T-helper 1 cell treated with Interleukin-12 subunit alpha and Interleukin-12 subunit beta and Interleukin-4 antibody, amounts not matched to agents 30 μg/mL and 1 μg/mL, for 36 hours (primary cell): ENCODE measurements around the gene PRRC2B.

Experiments used
- H3K27ac Mint-ChIP-seq: one replicate; pipeline ENCODE4 v1.8.0; 2021; ENCODE audit warnings: mild to moderate bottlenecking, mixed read lengths
- H3K27me3 Mint-ChIP-seq: one replicate; pipeline ENCODE4 v1.8.0; 2021; ENCODE audit warnings: low read depth, mixed read lengths
- H3K36me3 Mint-ChIP-seq: one replicate; pipeline ENCODE4 v1.8.0; 2021; ENCODE audit warnings: low read depth, mixed read lengths
- H3K4me1 Mint-ChIP-seq: one replicate; pipeline ENCODE4 v1.8.0; 2021; ENCODE audit warnings: low read depth, mixed read lengths
- H3K4me3 Mint-ChIP-seq: one replicate; pipeline ENCODE4 v1.8.0; 2021; ENCODE audit warnings: mild to moderate bottlenecking, moderate library complexity, mixed read lengths
- H3K9me3 Mint-ChIP-seq: one replicate; pipeline ENCODE4 v1.8.0; 2021; ENCODE audit warnings: mixed read lengths

Gene PRRC2B

DNA sequence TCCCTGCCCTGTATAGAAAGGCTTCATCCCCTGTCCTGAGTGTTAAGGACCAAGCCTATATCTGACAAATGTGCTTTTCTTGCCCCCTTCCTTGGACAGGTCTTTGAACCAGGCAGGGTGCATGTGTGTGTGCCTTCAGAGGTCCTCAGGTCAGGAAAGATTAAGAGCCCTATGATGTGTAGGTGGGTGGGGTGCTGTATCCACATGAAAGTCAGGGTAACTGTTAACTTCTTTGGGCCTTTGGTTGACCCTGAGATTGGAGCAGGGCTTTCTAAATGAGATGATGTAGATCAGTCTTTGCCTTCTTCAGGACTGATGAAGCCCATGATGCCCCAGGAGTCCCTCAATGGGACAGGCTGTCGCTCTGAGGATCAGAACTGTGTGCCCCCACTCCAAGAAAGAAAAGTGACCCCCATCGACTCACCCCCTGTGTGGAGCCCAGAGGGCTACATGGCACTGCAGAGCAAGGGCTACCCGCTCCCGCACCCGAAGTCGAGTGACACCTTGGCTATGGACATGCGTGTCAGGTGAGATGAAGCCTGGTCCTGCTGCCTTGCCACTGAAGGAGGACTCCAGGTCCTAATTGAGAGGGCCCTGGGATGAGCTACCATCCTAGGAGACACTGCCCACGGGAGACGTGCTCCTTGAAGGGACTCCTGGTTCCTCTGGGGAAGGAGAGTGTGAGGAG lies 79.5 kb downstream of the PRRC2B start:
- H3K9me3 Mint-ChIP-seq: no peaks in the 10 kb centered on the region
- H3K27ac Mint-ChIP-seq: peak overlapping the region; percentile 33
- H3K27me3 Mint-ChIP-seq: no peaks in the 10 kb centered on the region
- H3K36me3 Mint-ChIP-seq: peaks cover 31% of the 10 kb centered on the region
- no peak overlapping the region for H3K4me3 Mint-ChIP-seq
- H3K4me1 Mint-ChIP-seq: peaks cover 5% of the 10 kb centered on the region

DNA sequence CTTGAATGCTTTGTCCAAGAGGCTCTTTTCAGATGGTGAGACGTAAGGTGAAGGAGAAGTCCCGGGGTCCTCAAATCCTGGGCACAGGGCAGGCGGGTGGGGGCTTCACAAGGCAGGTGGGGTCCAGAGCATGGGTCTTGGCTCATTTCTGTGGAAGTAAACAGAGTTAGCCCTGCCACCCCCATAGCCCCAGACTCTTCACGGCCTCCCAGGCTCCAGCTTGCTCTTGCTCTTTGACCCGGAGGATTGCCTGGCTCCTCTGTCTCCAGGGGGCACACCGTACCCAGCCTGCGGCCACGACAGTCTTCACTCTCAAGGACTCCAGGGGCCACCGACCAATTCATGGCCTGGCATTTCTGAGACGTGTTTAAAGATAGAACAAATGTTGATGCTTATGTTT lies 80.0 kb downstream of the PRRC2B start:
- Mint-ChIP-seq H3K36me3 (peaks cover 33% of the 10 kb centered on the region), H3K27me3 (no peaks in the 10 kb centered on the region), H3K4me3 (no peak overlapping the region)

DNA sequence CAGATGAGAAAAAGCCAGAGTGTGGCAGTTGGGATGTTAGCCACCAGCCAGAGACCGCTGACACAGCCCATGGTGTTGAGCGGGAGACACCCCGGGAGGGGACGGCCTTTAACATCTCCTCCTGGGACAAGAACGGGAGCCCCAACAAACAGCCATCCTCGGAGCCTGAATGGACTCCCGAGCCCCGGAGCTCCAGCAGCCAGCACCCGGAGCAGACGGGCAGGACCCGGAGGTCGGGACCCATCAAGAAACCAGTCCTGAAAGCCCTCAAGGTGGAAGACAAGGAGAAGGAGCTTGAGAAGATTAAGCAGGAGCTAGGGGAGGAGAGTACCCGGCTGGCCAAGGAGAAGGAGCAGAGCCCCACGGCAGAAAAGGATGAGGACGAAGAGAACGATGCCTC lies 80.8 kb downstream of the PRRC2B start:
- Mint-ChIP-seq H3K4me1 (peaks cover 5% of the 10 kb centered on the region), H3K27me3 (no peaks in the 10 kb centered on the region), H3K27ac (no peak overlapping the region), H3K36me3 (peaks cover 35% of the 10 kb centered on the region), H3K9me3 (no peaks in the 10 kb centered on the region), H3K4me3 (no peak overlapping the region)

More for the DNA sequence above, 80.0 kb downstream of the PRRC2B start:
- Mint-ChIP-seq H3K27ac (no peak overlapping the region), H3K9me3 (no peaks in the 10 kb centered on the region), H3K4me1 (peaks cover 5% of the 10 kb centered on the region)

DNA sequence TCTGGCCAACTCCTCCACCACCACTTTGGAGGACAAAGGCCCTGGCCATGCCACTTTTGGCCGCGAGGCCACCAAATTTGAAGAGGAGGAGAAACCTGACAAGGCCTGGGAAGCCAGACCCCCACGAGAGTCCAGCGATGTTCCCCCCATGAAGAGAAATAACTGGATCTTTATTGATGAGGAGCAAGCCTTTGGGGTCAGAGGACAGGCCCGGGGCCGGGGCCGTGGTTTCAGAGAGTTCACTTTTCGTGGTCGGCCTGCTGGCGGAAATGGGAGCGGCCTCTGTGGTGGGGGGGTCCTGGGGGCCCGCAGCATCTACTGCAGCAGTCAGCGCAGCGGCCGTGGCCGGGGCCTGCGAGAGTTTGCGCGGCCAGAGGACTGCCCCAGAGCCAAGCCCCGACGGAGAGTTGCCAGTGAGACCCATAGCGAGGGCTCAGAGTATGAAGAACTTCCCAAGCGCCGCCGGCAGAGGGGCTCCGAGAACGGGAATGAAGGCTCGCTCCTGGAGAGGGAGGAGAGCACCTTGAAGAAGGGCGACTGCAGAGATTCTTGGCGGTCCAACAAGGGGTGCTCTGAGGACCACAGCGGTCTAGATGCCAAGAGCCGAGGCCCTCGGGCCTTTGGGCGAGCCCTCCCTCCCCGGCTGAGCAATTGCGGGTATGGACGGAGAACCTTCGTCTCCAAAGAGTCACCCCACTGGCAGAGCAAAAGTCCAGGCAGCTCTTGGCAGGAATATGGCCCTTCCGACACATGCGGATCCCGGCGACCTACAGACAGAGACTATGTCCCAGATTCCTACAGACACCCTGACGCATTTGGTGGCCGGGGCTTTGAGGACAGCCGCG lies 81.4 kb downstream of the PRRC2B start:
- no peak overlapping the region for H3K4me3 Mint-ChIP-seq
- H3K27ac Mint-ChIP-seq: no peak overlapping the region
- no peaks in the 10 kb centered on the region for H3K9me3 Mint-ChIP-seq
- no peaks in the 10 kb centered on the region for H3K27me3 Mint-ChIP-seq
- peaks cover 5% of the 10 kb centered on the region for H3K4me1 Mint-ChIP-seq
- peaks cover 31% of the 10 kb centered on the region for H3K36me3 Mint-ChIP-seq

DNA sequence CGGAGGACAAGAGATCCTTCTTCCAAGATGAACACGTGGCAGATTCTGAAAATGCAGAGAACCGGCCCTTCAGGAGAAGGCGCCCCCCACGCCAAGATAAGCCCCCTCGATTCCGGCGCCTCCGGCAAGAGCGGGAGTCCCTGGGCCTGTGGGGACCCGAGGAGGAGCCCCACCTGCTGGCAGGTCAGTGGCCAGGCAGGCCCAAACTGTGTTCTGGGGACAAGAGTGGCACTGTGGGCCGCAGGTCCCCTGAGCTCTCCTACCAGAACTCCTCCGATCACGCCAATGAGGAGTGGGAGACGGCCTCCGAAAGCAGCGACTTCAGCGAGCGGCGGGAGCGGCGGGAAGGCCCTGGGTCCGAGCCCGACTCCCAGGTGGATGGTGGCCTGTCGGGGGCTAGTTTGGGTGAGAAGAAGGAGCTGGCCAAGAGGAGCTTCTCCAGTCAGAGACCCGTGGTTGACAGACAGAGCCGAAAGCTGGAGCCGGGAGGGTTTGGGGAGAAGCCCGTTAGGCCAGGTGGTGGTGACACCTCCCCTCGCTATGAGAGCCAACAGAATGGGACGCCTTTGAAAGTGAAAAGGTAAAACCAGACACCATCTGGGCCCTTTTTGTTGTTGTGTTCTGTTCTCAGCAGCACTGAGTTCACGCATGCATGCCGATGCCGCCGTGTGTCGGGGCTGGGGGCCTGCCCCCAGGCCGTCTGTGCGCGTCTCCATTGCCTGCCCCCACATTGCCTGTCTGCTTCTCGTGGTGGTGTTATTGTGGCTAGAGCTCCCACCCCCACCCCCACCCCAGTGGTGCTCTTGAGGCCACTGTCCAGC lies 82.3 kb downstream of the PRRC2B start:
- H3K27me3 Mint-ChIP-seq: no peaks in the 10 kb centered on the region
- no peak overlapping the region for H3K27ac Mint-ChIP-seq
- H3K36me3 Mint-ChIP-seq: peaks cover 24% of the 10 kb centered on the region
- H3K4me1 Mint-ChIP-seq: peaks cover 5% of the 10 kb centered on the region
- no peaks in the 10 kb centered on the region for H3K9me3 Mint-ChIP-seq
- no peak overlapping the region for H3K4me3 Mint-ChIP-seq

DNA sequence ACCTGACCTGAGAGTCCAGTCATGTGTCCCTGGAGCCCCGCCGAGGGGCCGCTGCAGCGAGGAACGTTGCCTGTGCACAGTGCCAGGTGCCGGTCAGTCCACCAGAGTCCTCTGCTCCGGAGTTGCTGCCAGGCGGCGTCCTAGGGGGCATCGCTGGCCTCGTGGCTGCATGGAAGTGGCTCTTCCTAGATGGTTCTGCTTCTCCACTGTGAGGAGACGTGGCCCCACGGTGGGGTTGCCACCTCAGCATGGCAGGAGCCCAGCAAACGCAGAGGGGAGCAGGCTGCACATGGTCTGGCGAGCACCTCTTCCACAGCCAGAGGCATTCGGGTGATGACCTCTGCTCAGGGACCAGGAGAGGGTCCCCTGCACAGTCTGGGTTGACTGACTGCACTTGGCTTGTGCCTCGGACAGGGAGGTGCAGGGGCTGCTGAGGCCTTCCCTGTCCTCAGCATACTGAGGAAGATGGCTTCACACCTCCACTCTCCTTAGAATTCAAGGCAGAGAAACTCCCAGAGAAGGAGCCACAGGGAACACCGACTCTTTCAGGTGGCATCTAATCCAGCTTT lies 83.0 kb downstream of the PRRC2B start:
- Mint-ChIP-seq H3K4me3 (no peak overlapping the region), H3K36me3 (peaks cover 26% of the 10 kb centered on the region), H3K27me3 (no peaks in the 10 kb centered on the region), H3K9me3 (no peaks in the 10 kb centered on the region), H3K4me1 (peaks cover 5% of the 10 kb centered on the region), H3K27ac (no peak overlapping the region)

DNA sequence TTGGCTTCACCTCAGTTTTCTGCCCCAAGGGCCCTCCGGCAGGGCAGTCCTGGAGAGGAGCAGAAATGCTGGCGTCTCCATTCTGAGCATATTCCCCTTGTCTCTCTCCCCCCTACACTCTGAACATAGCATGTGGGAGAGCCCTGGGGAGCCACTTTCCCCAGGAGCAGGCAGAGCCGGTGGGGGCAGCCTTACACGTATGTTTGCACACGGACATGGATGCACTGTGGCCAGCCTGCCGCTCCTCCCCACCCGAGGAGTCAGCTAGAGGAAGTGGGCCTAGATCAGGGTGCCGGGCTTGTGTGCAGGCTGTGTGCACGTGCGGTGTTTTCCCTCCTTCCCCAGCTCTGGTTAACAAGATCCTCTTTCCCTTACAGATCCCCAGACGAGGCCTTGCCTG lies 83.5 kb downstream of the PRRC2B start:
- Mint-ChIP-seq H3K4me3 (no peak overlapping the region), H3K27ac (no peak overlapping the region), H3K4me1 (peaks cover 5% of the 10 kb centered on the region), H3K27me3 (no peaks in the 10 kb centered on the region), H3K36me3 (peaks cover 31% of the 10 kb centered on the region), H3K9me3 (no peaks in the 10 kb centered on the region)

DNA sequence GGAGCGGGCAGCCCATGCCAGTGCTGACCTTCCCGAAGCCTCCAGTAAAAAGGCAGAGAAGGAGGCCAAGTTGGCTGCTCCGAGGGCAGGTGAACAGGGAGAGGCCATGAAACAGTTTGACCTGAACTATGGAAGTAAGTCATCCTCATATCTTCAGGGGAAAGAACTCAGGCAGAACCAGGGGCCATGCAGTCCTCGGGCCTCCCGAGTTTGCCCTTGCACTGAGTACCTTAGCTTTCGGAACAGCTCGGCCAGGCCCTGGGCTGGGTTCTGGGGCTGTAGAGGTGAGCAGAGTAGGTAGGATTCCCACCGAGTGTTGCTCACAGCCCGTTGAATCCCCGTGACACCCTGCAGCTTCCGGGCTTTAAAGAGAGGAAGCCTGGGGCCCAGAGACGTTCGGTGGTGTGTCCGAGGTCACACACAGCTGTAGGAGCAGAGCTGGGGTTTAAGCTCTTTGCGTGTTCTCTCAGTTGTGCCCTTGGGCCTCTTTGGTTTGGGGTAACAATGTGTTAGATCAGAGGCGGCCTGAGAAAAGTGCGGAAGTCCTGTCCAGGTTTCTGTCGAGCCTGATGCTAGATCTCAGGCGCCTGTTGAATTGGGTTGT lies 84.0 kb downstream of the PRRC2B start:
- H3K4me3 Mint-ChIP-seq: no peak overlapping the region
- H3K27ac Mint-ChIP-seq: peak overlapping the region; percentile 57
- no peaks in the 10 kb centered on the region for H3K27me3 Mint-ChIP-seq
- H3K4me1 Mint-ChIP-seq: peaks cover 4% of the 10 kb centered on the region
- peaks cover 33% of the 10 kb centered on the region for H3K36me3 Mint-ChIP-seq
- H3K9me3 Mint-ChIP-seq: no peaks in the 10 kb centered on the region

DNA sequence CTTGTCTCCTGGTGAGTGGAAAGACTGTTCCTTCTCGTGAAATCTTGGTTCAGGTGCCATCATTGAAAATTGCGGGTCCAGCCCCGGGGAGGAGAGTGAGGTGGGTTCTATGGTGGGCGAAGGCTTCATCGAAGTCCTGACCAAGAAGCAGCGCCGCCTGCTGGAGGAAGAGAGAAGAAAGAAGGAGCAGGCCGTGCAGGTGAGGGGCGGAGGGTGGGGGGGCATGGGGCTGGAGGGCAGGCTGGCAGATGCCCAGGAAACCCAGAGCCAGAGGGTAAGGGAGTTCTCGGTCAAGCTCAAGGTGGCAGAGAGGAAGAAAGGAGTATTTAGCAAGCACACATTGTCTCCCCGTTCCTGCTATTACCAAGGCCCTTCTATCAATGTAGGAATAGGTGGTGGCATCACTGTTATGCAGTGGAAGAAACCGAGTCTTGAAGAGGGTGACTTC lies 84.6 kb downstream of the PRRC2B start:
- Mint-ChIP-seq H3K27ac (peak overlapping the region; percentile 57), H3K27me3 (no peaks in the 10 kb centered on the region), H3K4me3 (no peak overlapping the region), H3K4me1 (peaks cover 4% of the 10 kb centered on the region), H3K36me3 (peaks cover 36% of the 10 kb centered on the region), H3K9me3 (no peaks in the 10 kb centered on the region)

DNA sequence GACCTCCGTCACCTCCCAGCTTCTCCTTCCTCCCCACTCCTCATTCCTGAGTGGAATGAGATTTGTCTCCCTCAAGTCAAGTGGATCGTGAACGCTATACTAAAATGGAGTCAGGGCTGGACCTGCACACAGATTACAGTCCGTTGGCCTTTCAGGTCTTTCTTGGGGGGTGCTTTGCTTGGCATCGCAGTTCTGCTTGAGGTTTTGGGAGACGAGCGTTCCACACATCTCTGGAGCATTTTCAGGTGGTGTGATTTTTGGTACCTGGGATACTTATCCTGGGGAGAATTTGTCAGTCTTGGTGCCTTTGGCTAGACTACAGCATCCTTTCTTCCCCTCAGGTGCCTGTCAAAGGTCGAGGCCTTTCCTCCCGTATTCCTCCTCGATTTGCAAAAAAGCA lies 85.0 kb downstream of the PRRC2B start:
- Mint-ChIP-seq H3K27me3 (no peaks in the 10 kb centered on the region), H3K9me3 (no peaks in the 10 kb centered on the region), H3K4me3 (no peak overlapping the region), H3K36me3 (peaks cover 38% of the 10 kb centered on the region), H3K27ac (peak overlapping the region; percentile 57), H3K4me1 (peaks cover 4% of the 10 kb centered on the region)

DNA sequence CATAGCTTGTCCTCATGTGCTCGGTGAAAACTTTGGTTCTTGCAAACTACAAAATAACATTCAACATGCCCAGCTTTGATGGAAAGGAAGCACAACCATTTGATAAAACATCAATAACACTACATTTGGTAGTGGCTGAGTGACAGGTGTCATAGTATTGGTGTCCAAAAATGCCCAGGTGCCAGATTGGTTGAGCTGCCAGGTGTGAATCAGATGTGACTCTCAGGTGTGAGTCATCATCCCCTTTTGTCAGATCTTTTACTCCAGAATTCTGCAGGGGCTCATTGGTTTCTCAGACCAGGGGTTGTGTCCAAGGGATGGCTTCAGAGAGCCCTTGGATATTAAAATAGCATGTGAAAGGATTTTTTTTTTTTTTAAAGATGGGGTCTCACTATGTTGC lies 86.4 kb downstream of the PRRC2B start:
- H3K36me3 Mint-ChIP-seq: peaks cover 35% of the 10 kb centered on the region
- no peak overlapping the region for H3K4me3 Mint-ChIP-seq
- no peaks in the 10 kb centered on the region for H3K27me3 Mint-ChIP-seq
- peaks cover 4% of the 10 kb centered on the region for H3K4me1 Mint-ChIP-seq
- H3K27ac Mint-ChIP-seq: no peak overlapping the region
- no peaks in the 10 kb centered on the region for H3K9me3 Mint-ChIP-seq

DNA sequence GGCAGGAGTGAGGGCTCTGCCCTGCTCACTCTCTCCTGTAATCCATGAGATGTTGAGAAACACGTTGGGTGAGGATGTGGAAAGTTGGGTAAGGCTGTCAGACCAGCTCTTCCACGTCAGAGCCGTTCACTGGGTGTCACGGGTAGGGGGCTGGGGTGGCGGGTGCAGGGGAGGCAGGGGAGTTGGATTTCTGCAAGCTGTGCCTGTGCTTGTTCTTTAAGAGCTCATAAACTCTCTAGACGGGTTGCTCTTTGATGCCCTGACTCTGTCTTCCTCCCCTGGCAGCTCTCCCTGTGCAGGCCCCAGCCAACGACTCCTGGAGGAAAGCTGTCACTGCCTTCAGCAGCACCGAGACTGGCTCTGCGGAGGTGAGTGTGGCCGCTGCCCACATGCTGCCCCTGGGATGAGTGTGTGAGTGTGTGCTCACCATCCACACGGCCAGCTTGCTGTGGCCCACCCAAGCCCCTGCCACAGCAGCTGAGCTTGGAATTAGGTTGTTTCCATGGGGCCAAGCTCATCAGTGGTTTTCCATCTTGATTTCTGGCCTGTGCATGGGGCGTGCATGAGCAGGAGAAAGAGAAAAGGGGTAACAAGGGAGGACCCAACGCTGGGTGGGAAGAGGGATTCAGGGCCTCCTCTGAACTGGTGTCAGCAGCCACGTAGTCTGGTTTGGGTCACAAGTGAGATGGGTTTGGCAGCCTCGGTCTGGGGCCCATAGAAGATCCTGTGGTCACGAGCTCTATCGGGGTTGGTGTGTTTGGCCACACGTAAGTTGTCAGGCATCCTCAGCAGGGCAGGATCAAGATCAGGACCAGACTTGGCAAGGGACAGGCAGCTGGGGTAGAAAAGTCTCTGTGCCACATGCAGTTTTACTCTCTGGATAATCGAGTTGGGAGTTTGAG lies 87.8 kb downstream of the PRRC2B start:
- no peaks in the 10 kb centered on the region for H3K27me3 Mint-ChIP-seq
- H3K4me3 Mint-ChIP-seq: no peak overlapping the region
- peaks cover 41% of the 10 kb centered on the region for H3K36me3 Mint-ChIP-seq
- H3K9me3 Mint-ChIP-seq: no peaks in the 10 kb centered on the region
- peak overlapping the region; percentile 21 for H3K27ac Mint-ChIP-seq
- H3K4me1 Mint-ChIP-seq: peaks cover 6% of the 10 kb centered on the region

DNA sequence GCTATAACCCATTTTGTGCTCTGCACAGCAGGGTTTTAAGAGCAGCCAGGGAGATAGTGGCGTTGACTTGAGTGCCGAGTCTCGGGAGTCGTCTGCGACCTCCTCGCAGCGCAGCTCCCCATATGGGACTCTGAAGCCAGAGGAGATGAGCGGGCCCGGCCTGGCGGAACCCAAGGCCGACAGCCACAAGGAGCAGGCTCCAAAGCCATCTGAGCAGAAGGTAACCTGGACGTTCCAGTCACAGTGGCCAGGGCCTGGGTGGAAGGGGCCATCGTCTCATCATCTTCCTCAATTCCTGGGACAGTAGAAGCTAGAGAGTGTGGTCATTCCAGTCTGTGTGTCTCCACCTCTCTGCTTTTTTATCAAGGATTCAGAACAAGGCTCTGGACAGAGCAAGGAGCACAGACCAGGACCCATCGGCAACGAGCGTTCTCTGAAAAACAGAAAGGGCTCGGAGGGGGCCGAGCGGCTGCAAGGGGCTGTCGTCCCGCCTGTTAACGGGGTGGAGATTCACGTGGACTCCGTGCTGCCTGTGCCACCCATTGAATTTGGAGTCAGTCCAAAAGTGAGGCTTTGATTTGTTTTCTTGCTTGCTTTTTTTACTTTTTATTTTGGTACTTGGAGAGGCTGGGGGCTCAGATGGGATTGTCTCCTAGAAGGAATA lies 88.6 kb downstream of the PRRC2B start:
- Mint-ChIP-seq H3K36me3 (peaks cover 44% of the 10 kb centered on the region), H3K4me1 (peaks cover 6% of the 10 kb centered on the region), H3K4me3 (no peak overlapping the region), H3K9me3 (no peaks in the 10 kb centered on the region), H3K27ac (no peak overlapping the region), H3K27me3 (no peaks in the 10 kb centered on the region)
